Right ventricle myocardium inferior (tissue), 1 donor: Measurements from ENCODE around the gene SGTA. TPM values are rescaled to one million over a fixed set of nuclear protein-coding genes. Genes with fewer than 3 reads are reported as not detected.
A peak's percentile ranks its signal among the peaks of the same experiment; 100 is the strongest.

ENCODE experiments used
- ATAC-seq: fragments of 200-7000 bp; cut with Tn5 transposase; one replicate; pipeline ENCODE4 v1.9.1; 2020; ENCODE audit warnings: mild to moderate bottlenecking, moderate library complexity
- DNase-seq: peaks from one replicate; pipeline ENCODE4 v3.0.0; 2021; ENCODE audit errors: missing footprints
- intact Hi-C: fragments of 100-400 bp; cut with DNase I; formaldehyde crosslinking; loops from one replicate; pipeline ENCODE4 v1.11.0; 2022
- total RNA-seq: library from RNA; stranded (reverse); fragmentation: NEBNext Ultra II Directional; extraction: Animal tissue kit (Norgen Biotek cat#: 25700); gene quantifications from one replicate; pipeline ENCODE4 v1.2.1, GENCODE V29; 2021
- donor health status: DM: no; HTN: yes; CAD: no; lungs with severe emphysema.

The SGTA gene
- total RNA-seq, 1 donor from 2014 or later: 64.3 TPM

DNA sequence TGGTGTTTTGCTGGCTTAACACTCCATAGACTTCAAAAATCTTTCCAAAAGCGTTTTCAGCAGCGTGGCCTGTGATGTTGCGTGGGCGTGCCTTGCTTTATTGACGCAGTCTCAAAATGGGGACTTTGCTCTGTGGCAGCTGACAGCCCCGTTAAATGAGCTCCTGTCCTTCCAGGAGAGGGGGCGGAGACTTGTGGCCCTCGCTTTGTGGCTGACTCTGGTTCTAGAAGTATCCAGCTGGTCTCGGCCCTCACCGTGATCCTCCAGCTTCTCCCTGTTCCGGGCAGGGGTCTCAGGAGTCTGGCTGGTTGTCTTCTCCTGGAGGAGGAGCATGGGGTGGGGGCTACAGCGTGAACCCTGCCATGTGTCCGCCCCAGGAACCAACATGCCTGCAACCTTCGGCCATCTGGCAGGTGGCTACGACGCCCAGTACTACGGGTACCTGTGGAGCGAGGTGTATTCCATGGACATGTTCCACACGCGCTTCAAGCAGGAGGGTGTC, 28.2 kb upstream of the SGTA start:
- intact Hi-C loops: no loop called here
- ATAC-seq (no peak), DNase-seq (no peak)

DNA sequence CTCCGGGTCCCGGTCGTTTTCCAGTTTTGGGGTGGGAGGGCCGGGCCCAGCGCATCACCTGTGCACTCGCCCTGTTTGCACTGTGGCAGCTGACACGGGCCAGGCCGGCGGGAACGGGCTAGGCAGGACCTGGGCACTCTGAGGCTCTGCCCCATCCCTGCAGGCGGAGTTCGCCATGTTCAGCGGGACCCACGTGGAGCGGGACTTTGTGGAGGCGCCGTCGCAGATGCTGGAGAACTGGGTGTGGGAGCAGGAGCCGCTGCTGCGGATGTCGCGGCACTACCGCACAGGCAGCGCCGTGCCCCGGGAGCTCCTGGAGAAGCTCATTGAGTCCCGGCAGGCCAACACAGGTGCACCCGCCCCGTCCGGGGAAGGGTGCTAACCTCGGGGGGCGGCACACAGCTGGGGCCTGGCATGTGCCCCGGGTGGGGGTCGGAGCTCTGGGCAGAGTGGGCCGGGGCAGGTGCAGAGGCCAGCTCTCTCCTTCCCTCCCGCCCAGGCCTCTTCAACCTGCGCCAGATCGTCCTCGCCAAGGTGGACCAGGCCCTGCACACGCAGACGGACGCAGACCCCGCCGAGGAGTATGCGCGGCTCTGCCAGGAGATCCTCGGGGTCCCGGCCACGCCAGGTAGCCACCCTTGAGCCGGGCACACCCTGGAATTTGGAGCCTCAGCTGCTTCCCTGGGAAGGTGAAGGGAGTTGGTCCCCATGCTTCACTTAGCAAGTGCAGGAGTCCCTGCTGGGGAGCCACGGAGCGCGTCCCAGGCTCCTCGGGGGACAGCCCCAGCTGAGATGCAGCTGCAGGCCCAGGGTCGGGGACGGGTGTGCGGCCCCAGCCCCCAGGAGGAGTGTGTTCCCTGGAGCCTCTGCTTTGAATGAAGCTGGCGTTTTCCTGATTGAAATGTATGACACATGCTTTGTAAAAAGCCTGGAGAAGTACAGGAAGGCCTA, 27.3 kb upstream of the SGTA start:
- no peak for ATAC-seq
- intact Hi-C loops: no loop called here
- no peak for DNase-seq

DNA sequence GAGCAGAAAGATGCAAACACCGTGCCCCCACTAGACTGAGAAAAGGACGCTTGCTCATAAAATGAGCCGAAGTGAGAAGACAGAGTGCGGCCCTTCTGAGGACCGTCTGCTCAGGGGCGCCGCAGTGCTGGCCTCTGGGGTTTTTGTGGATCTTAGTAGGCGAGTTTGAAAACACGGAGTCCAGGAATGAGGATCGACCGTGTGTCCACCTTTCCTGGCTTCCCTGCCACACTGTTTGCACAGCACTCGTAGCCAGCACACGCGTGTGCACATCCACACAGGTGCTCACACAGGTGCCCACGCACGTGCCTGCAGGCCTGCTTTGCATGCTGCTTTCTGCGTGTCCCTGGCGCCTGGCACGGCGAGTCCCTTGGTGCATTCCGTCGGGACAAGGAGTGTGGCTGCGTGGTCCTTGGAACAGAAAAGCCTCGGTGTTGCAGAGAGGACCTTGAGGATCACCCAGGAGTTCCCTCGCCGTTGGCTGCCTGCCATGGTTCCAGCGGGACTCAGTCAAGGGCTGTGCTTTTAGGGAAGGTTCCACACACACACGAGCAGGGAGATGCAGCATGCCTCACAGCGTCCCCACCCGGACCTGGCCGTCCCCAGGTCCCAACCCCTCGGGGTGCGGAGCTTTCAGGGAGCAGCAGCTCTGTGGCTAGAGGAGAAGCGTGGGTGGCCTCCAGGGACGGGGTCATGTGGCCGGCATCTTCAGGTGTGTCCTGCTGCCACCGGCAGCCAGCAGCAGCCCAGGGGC, 26.5 kb upstream of the SGTA start:
- intact Hi-C loops: no loop called here
- DNase-seq: no peak
- ATAC-seq: no peak

- intact Hi-C loops: no loop called here
- no peak for ATAC-seq
- DNase-seq: no peak
Observed at GRCh38 chr19:2808129-2808941, 25.3 kb upstream of the SGTA start.

- ATAC-seq (no peak), DNase-seq (peak; percentile 66)
- intact Hi-C loops: no loop called here
Observed at GRCh38 chr19:2807379-2808128, 24.5 kb upstream of the SGTA start.

GRCh38 chr19:2806736-2807378, 23.8 kb upstream of the SGTA start:
- DNase-seq (no peak), ATAC-seq (no peak)
- intact Hi-C loops: no loop called here

GRCh38 chr19:2805991-2806649, 23.0 kb upstream of the SGTA start:
- ATAC-seq (no peak), DNase-seq (peak; percentile 35)
- intact Hi-C loops: no loop called here

GRCh38 chr19:2805261-2805900, 22.3 kb upstream of the SGTA start:
- intact Hi-C loops: no loop called here

GRCh38 chr19:2804156-2805004, 21.3 kb upstream of the SGTA start:
- no peak for ATAC-seq
- DNase-seq: peak; percentile 39
- intact Hi-C loops: no loop called here

More at GRCh38 chr19:2805261-2805900, 22.3 kb upstream of the SGTA start:
- no peak for ATAC-seq
- peak; percentile 65 for DNase-seq

- intact Hi-C loops: no loop called here
- peak; percentile 41 for DNase-seq
- no peak for ATAC-seq
Observed at GRCh38 chr19:2803486-2804155, 20.5 kb upstream of the SGTA start.

DNA sequence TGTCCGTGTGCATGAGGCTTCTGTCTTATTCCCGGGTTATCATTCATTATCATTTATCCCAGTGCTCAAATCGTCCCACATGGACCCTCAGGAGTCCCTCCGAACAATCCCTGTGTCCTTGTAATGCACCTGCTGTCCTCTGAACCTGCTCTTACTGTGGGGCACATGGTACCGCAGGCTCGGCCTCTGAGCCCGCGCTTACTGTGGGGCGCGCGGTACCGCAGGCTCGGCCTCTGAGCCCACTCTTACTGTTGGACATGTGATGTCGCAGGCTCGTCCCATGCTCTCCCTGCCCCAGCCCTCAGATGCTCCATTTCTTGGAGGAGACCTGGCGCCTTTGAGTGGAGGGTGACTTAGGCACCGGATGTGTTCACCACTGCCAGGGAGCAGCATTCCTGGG, 19.8 kb upstream of the SGTA start:
- ATAC-seq (no peak), DNase-seq (peak; percentile 33)
- intact Hi-C loops: no loop called here

DNA sequence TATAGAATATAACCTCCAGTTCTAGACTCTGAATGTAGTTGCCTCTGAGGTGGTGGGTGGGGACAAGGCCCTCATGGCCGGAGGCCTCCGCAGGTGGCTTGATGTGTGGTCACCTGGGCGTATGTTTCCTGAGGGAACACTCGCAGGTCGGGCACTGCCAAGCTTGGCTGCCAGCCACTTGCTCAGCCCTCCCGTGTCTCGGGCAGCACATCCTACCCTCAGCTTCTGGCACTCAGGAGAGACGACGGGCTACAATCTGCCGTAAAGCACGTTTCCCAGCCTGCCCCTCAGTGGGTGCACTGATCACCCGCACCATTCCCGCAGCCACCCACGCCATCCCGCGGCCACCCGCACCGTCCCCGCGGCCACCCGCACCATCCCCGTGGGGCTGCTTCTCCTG, 17.4 kb upstream of the SGTA start:
- ATAC-seq: no peak
- peak; percentile 53 for DNase-seq
- intact Hi-C loops: no loop called here

DNA sequence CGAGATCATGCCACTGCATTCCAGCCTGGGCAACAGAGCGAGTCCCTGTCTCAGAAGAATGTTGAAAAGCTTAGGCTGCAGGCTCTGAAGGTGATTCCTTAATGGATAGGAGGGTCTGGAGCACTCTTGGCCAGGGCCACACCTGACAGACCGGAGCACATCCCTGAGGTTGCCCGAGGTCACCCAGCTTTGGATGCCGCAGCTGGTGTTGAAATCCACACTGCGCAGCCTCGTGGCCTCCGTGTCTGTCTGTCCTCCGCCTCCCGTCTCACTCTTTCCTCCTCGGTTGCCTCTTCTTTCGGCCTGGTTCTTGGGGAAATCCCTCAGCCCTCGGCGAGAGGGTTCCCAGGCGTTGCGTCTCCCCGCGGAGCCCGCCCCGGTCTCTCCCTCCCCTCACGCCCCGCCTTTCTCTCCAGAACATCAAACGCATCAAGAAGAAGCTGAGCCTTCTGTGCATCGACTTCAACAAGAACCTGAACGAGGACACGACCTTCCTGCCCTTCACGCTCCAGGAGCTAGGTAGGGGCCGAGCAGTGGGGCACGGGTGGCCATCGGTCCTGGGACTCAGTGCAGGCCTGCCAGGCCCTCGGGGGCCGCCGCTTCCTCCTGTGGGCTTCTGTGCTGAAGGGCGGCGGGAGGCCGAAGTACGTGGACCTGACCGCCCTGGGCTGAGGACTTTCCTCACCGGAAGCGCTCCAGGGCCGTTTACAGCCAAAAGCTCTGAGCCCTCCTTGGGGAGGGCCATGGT, 16.4 kb upstream of the SGTA start:
- intact Hi-C loops: no loop called here
- DNase-seq (peak; percentile 6), ATAC-seq (no peak)

- ATAC-seq (peak; percentile 65), DNase-seq (peak; percentile 73)
- intact Hi-C loops: no loop called here
Observed at GRCh38 chr19:2798733-2799132, 15.7 kb upstream of the SGTA start.

DNA sequence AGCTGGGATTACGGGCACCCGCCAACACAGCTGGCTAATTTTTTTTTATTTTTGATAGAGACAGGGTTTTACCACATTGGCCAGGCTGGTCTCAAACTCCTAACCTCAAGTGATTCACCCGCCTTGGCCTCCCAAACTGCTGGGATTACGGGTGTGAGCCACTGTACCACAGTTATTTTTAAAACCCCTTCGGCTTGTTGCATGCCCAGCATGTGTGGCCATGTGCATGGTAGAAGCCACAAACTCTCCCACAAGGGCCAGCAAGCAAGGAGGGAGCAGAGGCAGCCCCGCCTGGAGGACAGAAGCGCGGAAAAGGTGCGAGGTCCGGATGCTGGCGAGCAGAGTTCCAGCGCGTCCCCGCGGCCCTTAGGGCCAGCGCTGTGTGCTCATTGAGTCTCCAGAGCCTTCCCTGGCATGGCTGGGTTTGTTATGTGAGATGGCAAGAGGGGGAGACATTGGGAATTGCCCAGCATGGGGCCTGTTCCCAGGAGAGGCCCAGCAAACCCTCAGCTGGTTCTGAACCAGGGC, 15.1 kb upstream of the SGTA start:
- ATAC-seq (peak; percentile 1), DNase-seq (peak; percentile 33)
- intact Hi-C loops: no loop called here
